Left renal cortex interstitium (tissue), 4 donors: ENCODE measurements around the gene CWC27. TPM values are rescaled to one million over a fixed set of nuclear protein-coding genes. Genes with fewer than 3 reads are reported as not detected.

Source experiments
- DNase-seq, 4 donors: peaks; one replicate each; pipeline ENCODE4 v3.0.0-alpha.2; 2013; ENCODE audit warnings: low read depth in 4 of 4, low spot score in 2 of 4, missing footprints in 1 of 4
- polyA plus RNA-seq, 4 donors: library from polyadenylated mRNA; unstranded; fragments of 120-200 nt; gene quantifications; one replicate each; pipeline ENCODE4 v1.2.1, GENCODE V29; 2013; ENCODE audit not compliant: insufficient read length in 4 of 4

Gene CWC27
- polyA plus RNA-seq, 4 donors, result 34.6 to 44.5 (median 37.2) TPM

DNA sequence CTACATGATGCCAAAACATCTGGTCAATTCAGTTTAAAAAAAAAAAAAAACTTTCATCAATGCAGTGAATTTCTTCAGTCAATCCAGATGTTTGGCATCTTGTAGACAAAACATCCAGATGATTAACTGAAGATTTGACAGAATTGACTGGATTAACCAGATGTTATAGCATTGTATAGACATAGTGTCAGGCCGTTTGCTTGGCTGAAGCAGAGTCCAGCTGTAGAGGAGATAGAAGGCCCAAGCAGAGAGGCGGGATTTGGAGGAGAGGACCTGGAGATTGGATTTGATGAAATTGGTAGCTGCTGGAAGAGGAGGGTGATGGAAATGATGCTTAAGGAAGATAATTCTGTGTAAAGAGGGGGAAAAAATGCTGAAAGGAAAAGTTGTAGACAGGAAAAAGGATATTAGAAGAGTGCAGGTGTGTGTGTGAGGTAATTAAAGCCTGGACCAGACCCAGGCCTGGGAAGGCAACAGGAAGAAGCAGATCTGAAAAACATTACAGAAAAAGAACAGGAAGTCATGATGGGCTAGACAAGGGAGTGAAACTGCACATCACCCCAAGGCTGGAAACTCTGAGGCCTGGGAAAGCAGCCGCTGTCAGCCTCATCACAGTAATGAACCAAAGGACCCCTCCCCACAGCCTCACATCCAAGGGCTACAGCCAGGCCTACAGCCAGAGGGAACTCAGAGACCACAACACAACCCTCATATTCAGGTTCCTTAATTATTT lies 258.3 kb downstream of the CWC27 start:
- DNase-seq, result no peak

GRCh38 chr5:65029178-65029577 lies 260.4 kb downstream of the CWC27 start:
- no peak for DNase-seq

DNA sequence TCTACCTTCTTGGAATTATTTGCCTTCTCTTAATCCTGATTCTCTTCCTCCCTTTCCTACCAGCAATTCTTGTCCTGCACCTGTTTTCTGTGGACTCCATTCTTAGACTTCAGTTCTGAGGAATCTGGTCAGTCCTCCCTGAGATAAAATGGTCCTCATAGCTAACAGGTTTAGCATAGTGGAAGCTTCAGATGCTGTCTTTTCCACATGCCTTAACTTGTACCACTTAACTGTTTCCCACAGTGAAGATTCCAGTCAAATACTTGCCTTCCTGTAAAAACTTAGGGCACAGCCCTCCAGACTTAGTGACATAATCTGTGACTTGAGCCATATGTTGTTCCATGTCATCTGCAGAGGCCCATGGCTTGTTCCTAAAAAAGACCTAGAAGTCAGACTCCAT lies 261.3 kb downstream of the CWC27 start:
- DNase-seq, result no peak

GRCh38 chr5:65032250-65032649 lies 263.5 kb downstream of the CWC27 start:
- DNase-seq, result no peak

DNA sequence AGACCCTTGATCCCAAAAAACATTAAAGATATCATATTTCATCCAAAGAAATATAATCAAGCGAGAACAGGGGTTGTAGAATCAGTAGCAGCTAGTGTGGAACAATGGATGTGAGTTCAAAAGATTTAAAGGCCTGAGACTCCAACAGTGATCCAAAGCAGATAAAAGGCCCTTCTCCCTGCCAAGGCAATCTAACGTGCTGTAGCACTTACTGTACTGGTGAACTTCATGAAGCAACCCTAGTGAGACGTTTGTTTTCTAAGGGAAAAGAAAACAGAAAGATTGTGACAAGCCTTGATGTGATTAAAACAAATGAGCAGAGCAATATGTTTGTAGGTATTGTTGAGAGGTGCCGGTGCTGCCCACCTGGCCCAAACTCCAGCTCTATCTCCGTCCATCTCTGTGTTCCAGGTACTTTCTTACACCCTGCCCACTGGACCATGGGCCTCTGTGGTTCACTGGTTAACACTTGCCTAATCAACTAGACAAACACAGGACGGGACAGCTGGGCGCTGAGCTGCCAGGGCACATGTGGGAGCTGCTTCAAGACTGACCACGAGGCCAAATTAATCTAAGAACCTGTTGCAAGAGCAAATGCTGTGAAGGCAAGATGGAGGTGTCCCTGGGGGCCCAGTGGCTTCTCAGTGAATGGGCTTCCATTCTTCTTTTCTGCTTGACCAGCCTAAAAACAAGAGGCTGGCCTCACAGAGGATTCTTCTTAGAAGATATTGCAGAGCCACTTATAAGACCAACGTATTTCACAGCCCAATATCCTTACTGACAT lies 265.5 kb downstream of the CWC27 start:
- DNase-seq, result no peak

DNA sequence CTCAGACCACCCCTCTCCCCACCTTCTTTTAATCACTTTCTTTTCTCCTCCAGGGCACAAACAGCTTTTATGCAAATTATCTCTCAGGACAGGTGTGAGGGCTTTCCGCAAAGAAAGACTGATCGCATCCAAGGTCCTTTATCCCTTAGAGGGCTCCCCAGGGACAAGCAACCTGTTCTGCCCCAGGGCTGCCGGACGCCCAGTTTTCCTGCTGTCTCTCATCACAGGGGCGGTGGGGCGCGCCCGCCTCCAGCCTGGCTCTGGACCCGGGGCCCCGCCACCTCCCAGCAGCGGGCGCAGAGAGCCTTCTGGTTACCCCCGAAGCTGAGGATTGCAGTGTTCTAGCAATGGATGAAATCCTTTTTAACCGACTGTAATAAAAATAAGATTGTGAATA lies 266.1 kb downstream of the CWC27 start:
- DNase-seq, result no peak

GRCh38 chr5:65035211-65036206 lies 266.8 kb downstream of the CWC27 start:
- DNase-seq, result peak; percentile 77 to 82 (median 80)

DNA sequence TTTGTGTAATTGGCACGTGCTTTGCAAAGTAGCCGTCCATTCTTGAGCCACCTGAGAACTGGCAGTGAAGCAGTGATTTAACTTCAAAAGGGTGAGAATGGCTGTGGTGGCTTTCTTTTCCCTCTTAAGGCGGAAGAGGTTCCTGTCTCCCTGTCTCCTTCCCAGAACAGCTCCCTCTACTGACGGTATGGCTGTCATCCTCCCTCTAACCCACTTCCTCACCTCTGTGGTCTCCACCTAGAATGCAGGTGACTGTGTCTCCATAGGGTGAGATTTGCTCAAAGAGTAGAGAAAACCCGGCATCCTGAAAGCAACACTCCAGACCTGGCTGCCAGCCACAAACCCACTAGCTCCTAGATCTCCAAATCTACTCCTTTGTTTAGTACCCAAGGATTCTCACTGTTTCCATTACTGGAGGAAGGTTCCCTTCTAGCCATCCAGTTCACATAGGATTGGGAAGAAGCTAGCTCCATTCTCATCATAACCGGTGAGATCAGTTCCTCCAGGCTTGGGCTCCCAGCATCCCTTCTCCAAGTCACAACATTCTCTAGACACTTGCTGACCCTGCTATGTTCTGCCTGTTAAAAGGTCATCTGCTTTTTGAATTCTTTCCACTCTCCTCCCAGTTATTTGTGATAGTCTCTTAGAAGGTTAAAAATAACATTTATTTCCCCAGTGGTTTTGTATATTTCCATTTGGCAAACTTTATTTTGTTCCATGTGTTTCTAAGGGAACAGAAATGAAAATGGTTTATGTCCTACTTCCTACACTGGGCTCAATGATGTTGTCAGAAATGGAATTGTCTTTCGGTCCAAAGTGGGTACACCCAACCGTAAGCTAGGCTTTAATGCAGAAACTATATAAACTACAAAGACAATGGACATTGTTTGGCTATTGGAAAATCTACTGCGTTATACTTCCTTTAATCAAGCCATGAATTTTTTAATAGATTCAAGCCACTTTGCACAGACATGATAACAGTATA lies 269.4 kb downstream of the CWC27 start:
- DNase-seq, result no peak

DNA sequence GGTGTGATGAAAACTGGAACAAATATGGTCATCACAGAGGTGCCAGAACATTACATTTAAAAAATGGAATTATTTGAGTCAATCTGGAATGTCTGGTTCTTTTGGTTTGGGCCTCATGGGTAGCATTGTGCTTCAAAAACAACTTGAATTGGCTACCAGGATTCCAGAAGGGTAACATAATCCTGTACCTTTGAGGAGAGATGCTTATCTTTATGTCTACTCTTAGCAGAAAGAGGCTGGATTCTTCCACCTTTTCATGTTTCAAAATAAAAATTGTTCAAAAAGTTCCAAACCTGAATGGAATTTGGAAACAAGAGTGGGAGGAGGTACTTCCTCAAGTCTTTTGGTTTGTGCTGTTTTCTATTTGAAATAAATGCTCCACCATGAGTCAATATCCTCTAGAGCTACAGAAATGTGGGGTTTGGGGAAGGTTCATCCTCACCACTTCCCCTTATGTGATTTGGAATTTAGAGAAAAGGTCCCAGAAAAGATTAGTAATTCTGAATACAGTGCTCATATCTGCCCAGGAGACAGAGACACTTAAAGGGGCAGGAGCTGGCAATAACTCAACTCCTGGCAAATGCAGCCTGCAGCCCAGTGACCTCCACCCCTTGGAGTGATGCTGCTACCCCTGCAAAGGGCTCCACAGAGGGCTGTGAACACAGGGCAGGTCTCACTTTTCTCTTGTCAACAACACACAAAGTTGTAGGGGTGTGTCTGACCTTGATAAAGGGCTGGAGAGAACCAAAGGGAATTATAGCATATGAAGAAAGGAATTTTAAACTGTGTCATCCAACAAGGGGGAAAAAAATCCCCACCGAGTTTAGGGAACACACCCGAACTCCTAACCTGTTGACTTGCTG lies 272.8 kb downstream of the CWC27 start:
- DNase-seq, result no peak

DNA sequence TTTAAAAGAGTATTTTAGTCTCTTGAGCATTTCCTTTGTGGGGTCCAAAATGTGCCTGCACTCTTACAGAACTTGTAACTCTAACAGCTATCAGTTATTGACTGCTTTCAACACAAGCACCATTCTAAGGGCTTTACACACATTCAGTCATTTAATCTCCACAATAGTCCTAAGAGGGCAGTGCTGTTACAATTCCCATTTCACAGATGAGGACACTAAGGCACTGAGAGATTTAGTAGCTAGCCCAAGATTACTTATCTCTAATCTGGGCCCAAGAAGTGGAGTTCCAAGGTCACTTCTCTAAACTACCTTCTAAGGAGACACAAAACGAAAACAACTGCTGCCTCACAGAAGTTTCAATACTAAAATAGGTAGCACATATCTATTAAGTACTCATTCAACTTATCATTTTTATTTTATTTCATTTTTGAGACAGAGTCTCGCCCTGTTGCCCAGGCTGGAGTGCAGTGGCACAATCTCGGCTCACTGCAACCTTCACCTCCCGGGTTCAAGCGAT lies 275.2 kb downstream of the CWC27 start:
- no peak for DNase-seq

- DNase-seq, result no peak
Observed at GRCh38 chr5:65047225-65047624, 278.5 kb downstream of the CWC27 start.

GRCh38 chr5:65047948-65048690 lies 279.4 kb downstream of the CWC27 start:
- no peak for DNase-seq

- no peak for DNase-seq
Observed at GRCh38 chr5:65050140-65050539, 281.4 kb downstream of the CWC27 start.

DNA sequence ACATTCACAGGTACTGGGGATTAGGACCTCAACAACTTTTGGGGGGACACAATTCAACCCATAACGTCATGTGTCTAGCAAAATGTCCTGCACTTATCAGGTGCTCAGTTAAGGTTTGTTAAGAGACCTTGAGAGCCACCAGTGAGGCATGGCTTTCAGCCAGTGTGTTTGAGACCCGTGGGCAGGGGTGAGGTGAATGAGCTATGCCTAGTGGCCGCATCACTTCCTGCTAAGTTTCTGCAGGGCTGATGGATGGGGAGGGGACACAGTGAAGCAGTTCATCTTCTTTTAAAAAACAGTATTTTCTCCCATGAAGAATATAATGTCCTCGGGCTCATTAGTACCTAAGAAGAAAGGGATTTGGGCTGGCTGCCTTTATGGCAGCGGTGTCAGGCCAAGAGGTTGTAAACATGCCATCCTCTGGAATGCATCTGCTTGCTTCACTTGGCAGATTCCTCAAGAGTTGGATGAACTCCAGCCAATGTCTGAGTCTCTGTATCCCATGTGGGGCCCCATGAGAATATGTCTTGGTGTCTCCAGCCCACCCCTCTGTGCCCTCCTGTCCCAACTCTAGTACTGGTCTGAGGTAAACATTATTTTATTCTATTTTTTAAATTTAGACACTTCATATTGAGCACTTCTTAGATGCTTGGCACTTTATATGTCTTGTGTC lies 282.2 kb downstream of the CWC27 start:
- no peak for DNase-seq

- DNase-seq, result no peak
Observed at GRCh38 chr5:65055938-65056337, 287.2 kb downstream of the CWC27 start.

- DNase-seq, result no peak
Observed at GRCh38 chr5:65059681-65060598, 291.2 kb downstream of the CWC27 start.
